Measurements from ENCODE around the gene SLX9.

SLX9 gene

GRCh38 chr21:45026066-45026745 is 86.4 kb downstream of the SLX9 start:
- TF ChIP-seq CTCF (IDR thresholded peaks at IDR 0.05; ENCODE audit: low read length, missing control alignments) = no peak
- no peak for DNase-seq (ENCODE audit: low read depth)

More at GRCh38 chr21:45026066-45026745, 86.4 kb downstream of the SLX9 start:
- H3K4me3 ChIP-seq (replicated peaks; ENCODE audit: low read depth, low read length) = no peak overlapping the region

All from fibroblast of pulmonary artery (primary cell).